Measurements from ENCODE around the gene MBTPS1. TPM values are rescaled to one million over a fixed set of nuclear protein-coding genes. Genes with fewer than 3 reads are reported as not detected.
A peak's percentile ranks its signal among the peaks of the same experiment; 100 is the strongest.

Gene MBTPS1
- total and polyA plus RNA-seq, 2 experiments from 2014 or later: 18.1 to 49.3 TPM

GRCh38 chr16:84137287-84137686 is 20.5 kb upstream of the MBTPS1 start:
- Mint-ChIP-seq H3K9me3 (no peaks in the 10 kb centered on the region), H3K4me3 (no peak overlapping the region), H3K27ac (peak overlapping the region; percentile 33; the same call in 1 of the 2 replicates), H3K27me3 (ENCODE audit: insufficient read depth, low read depth, poor library complexity) (peaks cover 10% of the 10 kb centered on the region), H3K36me3 (ENCODE audit: low read depth) (no peaks in the 10 kb centered on the region; the same call in 1 of the 3 replicates), H3K4me1 (peaks cover 63% of the 10 kb centered on the region)
- Histone ChIP-seq H3K4me3 (no peak overlapping the region), H3K27me3 (ENCODE audit: insufficient read depth) (no peaks in the 10 kb centered on the region), H3K36me3 (ENCODE audit: insufficient read depth) (no peaks in the 10 kb centered on the region; the same call in 1 of the 2 replicates), H4K20me1 (replicated peaks; ENCODE audit: insufficient read depth) (peaks cover 16% of the 10 kb centered on the region), H3K4me2 (no peak overlapping the region), H2AFZ (no peak overlapping the region), H3K4me1 (ENCODE audit: insufficient read depth) (peaks cover 48% of the 10 kb centered on the region), H3K79me2 (replicated peaks; ENCODE audit: insufficient read depth) (peaks cover 97% of the 10 kb centered on the region), H3K9me2 (ENCODE audit: insufficient read depth) (no peaks in the 10 kb centered on the region), H3F3A (replicated peaks; ENCODE audit: low read depth) (no peaks in the 10 kb centered on the region), H3K27ac (ENCODE audit: low read depth) (no peak overlapping the region)
- no peak for TF ChIP-seq STAT1 (IDR thresholded peaks at IDR 0.05; ENCODE audit: unreplicated experiment)
- no peak for TF ChIP-seq POLR2AphosphoS5 (IDR thresholded peaks at IDR 0.05; ENCODE audit: low read depth)
- no peak for TF ChIP-seq ZNF462 (CRISPR knock-in tag; IDR thresholded peaks at IDR 0.05)
- no peak for TF ChIP-seq REST (IDR thresholded peaks at IDR 0.05; ENCODE audit: unreplicated experiment)
- no peak for TF ChIP-seq EZH2 (IDR thresholded peaks at IDR 0.05; ENCODE audit: low read depth, unreplicated experiment)
- no peak for TF ChIP-seq CREB1 (CRISPR knock-in tag; IDR thresholded peaks at IDR 0.05; ENCODE audit: low read depth)
- TF ChIP-seq CTCF (conservative IDR thresholded peaks at IDR 0.05; ENCODE audit: low read depth in 2 of 2): no peak
- TF ChIP-seq NANOG (IDR thresholded peaks at IDR 0.05; ENCODE audit: borderline replicate concordance): no peak
- no peak for TF ChIP-seq ZNF114 (CRISPR knock-in tag; IDR thresholded peaks at IDR 0.05)
- TF ChIP-seq ETS1 (IDR thresholded peaks at IDR 0.05): no peak
- no peak for TF ChIP-seq ZNF331 (CRISPR knock-in tag; IDR thresholded peaks at IDR 0.05; ENCODE audit: low read depth)
- TF ChIP-seq EZH2phosphoT487 (IDR thresholded peaks at IDR 0.05; ENCODE audit: unreplicated experiment): no peak
- TF ChIP-seq JUNB (IDR thresholded peaks at IDR 0.05; ENCODE audit: unreplicated experiment): no peak
- ATAC-seq: no peak
- no peak for DNase-seq (ENCODE audit: low spot score)

Data from GM23338 (cell line).